HG03457 (cell line): ENCODE results near the gene CRB3.

ENCODE experiments used
- ATAC-seq: cut with Tn5 transposase; IDR thresholded peaks from one replicate; pipeline ENCODE4 v1.9.1; 2021; ENCODE audit warnings: moderate number of reproducible peaks; ENCODE audit not compliant: unreplicated experiment

CRB3 gene

DNA sequence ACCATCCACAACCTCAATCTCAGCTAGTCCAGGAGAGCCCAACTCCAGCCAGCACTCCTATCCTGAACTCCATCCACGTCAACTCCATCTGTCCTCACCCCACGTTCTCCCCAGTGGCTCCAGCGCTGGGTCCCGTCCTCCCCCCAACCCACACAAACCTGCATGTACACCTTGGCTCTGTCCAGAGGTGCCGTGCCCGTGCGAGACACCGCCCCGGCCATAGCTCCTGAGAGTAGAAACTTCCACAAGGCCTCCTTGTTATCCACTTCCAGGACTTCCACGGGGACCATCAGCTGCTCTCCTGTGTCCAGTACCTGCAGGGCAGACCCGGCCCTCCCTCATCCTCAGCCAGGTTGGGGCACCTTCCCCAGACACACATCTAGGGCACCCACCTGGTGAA, 32.2 kb upstream of the CRB3 start:
- ATAC-seq, result no peak

DNA sequence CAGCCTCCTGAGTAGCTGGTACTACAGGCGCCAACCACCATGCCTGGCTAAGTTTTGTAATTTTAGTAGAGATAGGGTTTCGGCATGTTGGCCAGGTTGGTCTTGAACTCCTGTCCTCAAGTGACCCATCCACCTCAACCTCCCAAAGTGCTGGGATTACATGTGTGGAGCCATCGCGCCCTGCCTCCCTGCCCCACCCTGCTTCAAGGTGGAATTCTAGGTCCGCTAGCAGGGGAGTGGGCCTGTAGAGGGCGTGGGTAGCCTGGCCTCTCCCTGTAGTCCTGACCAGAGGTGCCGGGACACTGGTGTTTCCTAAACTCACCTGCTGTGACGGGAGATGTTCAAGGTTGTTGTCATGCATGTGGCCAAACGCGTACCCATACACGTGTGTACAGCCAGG, 30.9 kb upstream of the CRB3 start:
- no peak for ATAC-seq

DNA sequence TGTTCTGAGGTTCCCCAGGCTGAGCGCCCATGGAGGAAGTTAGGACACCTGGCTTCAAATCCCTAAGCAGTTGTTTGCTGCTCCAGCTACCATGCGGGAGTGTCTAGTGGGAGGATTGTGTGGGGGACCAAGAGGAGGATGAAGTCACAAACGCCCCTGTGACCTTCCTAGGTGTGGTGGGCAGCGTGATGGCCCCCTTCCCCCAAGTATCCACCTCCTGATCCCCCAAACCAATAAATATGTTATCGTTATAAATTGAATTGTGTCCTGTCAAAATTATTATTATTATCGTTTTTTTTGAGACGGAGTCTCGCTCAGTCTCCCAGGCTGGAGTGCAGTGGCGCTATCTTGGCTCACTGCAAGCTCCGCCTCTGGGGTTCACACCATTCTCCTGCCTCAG, 30.4 kb upstream of the CRB3 start, which contains the start of gene SLC25A41:
Gene SLC25A41 (minus strand): TSS at position 101 of the 400 bp plus-strand sequence. CDS start 70 bp downstream, at position 31.
- ATAC-seq, result no peak

DNA sequence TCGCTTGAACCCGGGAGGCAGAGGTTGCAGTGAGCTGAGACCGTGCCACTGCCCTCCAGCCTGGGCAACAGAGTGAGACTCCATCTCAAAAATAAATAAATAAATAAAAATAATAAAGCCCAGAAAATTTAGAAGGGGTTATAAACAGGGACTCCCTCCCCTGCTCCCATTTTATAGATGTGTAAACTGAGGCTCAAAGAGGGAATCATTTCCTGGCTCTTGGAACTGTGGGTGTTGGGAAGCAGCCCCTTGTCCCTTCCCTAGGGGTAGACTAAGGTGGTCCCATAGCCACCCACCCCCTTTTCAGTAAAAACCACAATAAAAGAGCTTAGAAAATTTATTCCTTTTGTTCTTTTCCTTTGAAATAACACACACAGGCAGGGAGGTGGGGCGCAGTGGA, 24.3 kb upstream of the CRB3 start:
- no peak for ATAC-seq

DNA sequence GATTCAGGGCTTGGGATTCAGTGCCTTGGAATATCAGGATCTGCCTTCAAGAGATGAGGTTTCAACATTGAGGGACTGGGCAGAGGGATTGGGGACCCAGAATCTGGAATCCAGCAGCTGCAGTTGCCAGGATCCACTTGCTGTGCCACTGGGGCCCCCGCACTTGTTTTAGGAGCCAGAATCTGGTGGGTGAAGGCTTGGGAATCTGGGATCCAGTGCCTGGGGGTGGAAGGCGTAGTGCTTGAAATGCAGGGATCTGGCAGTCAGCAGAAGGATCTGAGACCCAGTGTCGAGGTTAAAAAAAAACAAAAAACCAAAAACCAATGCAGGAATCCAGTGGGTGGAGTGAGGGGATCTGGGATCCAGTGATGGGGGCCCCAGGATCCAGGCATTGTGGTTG, 23.2 kb upstream of the CRB3 start:
- no peak for ATAC-seq

DNA sequence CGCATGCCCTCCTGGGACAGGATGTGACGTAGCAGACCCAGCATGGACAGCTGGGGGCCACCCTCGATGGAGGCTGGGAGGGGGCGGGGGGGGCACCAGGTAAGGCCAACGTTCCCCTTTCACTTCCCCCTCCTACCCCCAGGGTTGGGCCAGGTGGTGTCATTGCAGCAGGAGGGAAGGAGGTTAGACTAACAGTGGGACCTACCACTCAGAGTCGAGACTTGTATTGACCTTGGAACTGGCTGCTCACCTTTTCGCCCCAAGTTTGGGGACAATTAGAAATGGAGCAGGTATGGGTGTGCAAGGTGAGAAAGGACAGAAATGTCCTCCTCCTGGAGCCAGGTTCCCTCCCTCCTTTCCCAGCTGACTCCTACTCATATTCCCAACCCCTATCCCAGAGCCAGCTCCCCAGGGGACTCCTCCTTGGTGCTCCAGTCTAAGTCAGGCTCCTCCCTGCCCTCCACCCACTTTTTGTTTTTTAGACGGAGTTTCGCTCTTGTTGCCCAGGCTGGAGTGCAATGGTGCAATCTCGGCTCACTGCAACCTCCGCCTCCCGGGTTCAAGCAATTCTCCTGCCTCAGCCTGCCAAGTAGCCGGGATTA, 21.9 kb upstream of the CRB3 start:
- ATAC-seq, result no peak

DNA sequence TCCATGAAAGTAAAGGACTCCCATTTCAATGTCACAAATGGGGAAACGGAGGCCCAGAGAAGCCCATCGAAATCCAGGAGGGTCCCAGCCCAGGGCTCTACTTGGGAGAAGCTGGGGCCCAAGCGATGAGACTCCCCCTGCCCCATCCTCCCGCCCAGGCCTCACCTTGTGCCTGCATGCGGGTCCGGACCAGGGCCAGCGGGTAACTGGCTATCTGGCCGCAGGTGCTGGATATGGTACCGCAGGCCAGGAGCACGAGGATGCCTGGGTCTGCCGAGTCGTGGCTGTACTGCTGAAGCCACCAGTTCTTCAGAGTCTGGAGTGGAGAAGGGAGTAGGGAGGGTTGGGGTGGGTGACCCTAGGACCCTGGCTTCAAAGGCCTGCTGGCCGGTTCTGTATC, 20.1 kb upstream of the CRB3 start:
- ATAC-seq, result no peak

DNA sequence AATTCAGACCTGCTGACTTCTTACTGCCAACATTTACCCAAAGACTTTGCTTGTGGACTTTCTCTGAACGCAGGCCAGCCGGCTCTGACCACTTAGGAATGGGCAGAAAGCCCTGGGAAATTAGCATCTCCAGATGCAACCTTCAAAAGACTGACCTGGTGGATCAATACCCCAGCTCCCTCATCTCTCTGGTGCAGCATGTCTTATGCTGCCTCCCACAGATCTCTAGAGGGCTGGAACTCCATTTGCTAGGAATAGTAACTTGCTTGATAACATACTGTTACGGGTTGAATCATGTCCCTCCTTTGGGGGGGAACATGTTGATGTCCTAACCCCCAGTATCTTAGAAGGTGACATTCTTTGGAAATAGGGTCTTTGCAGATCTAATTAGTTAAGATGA, 17.6 kb upstream of the CRB3 start:
- ATAC-seq, result no peak

DNA sequence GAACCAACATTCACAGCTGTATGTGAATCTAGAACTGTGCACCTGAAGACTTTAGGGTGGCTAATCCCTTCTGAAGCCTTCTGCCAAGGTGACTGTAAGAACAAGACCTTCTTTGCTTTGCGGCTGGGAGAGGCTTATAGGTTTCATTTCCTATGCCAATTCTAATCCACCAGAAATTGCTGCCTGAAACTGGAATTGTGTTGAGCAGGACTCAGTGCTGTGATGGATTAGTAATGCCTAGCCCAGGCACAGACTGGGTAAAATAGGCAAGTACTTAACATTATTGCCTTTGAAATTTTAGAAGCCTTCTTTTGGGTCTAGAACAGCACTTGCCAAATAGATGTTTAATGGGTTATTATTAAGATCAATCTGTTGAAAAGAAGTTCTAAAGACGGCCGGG, 16.0 kb upstream of the CRB3 start:
- ATAC-seq, result no peak

DNA sequence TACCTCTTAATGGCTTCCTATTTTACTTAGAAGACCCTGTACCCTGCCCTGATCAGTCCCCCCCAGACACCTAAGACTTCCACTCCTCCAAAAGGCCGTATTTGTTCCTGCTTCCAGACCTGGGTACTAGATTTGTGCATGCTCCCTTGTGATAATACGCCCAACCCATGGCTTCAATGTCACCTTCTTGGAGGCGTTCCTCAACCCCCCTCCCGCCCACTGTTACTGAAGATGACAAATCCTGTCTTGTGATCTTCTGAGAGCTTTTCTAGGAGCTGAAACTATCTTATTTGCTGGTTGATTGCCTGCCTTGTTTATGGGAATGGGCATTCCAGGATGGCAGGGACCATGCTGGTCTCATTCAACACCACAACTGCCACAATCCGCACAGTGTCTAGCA, 13.9 kb upstream of the CRB3 start:
- no peak for ATAC-seq

DNA sequence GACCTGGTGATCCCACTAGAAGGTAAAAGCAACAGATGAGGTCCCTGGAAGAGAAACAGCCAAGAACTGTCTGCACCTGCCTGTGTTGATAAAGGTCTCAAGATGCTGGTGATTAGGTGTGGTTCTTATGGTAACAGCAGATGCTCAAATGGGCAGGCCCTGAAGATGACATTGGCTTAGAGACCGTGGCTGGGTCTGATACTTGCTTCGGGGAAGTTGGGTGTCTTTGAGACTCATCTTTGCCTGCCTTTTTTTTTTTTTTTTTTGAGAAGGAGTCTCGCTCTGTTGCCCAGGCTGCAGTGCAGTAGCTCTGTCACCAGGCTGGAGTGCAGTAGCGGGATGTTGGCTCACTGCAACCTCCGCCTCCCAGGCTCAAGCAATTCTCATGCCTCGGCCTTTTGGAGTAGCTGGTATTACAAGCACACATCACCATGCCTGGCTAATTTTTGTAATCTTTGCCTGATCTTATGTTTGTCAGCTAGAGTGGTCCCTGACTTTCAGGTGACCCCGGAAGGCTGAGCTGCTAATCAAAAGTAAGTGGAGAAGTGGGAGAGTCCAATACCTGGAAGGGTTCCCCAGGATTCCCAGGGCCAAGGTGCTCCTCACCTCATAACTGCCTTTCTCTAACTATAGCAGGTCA, 12.4 kb upstream of the CRB3 start:
- no peak for ATAC-seq

DNA sequence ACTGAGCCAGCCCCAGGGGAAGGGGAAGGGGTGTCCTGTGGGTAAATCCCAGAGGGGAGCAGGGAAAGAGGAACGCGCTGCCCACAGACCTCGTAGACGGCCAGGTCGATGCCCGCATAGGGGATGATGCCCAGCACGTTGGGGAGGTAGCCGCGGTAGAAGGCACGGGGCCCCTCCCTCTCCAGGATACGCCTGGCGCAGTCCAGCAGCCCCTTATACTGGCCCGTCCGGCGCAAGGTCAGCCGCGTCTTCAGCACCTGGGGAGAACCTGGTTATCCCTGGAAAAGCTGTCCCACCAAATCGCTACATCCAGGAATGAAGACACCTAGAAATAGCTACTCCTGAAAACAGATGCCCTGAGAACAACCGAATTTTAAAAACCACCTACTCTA, 11.9 kb upstream of the CRB3 start:
- no peak for ATAC-seq

DNA sequence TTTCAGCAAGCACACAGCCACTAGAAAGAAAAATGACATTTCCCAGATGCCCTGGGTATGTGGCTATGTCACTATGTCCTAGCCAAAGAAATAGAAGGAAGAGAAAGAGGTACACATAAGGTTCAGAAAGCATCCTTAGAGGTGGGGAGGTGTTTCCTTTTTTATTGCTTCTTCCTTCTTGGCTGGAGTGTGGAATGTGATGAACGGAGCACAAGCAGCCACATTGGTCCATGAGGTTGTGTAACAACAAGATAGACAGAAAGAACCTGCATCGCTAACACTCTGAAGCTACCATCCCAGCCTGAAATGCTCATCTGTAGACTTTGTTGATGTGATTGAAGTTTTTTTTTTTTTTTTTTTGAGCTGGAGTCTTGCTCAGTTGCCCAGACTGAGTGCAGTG, 11.2 kb upstream of the CRB3 start:
- ATAC-seq, result no peak

DNA sequence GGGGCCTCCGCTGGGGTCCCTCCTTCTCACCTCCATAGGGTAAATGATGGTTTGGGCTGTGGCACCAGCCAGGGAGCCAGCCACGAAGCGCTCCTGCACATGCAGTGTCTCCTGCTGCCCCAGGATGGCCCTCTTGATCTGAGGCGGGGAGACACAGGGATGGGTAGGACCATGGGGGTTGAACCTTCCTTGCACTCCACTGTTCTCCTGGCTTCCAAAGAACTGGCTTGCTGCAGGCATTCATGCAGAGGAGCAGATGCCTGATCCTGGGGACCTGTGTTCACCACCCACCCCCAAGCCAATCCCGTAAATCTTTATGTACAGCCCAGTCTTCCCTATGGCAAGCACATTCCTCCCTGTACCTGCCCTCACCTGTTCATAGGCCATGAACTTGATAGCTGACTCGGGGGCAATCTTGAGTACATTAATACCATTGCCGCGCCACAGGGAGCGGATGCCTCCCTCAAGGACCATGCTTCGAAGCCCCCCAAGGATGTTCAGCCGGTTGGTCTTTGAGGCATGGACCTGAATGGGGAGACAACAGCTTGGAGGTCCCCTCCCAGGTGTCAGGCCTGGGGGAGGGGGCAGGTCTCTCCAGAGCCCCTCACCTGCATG, 10.0 kb upstream of the CRB3 start:
- no peak for ATAC-seq

DNA sequence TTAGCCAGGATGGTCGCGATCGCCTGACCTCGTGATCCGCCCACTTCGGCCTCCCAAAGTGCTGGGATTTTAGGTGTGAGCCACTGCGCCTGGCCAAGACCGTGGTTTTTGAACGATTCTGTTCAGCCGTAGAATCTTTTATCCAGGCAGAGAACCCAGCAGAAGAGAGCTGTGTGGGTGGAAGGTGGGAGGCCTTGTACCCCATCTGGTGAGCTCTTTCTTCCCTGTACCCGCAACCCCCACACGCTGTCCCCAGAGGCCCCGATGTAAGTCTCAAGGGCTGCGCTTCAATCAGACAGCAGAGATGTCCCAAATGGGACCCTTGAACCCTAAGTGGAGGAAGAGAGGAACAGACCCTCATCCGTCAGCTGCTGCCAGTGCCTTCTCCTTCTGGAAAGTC, 8.1 kb upstream of the CRB3 start:
- no peak for ATAC-seq

DNA sequence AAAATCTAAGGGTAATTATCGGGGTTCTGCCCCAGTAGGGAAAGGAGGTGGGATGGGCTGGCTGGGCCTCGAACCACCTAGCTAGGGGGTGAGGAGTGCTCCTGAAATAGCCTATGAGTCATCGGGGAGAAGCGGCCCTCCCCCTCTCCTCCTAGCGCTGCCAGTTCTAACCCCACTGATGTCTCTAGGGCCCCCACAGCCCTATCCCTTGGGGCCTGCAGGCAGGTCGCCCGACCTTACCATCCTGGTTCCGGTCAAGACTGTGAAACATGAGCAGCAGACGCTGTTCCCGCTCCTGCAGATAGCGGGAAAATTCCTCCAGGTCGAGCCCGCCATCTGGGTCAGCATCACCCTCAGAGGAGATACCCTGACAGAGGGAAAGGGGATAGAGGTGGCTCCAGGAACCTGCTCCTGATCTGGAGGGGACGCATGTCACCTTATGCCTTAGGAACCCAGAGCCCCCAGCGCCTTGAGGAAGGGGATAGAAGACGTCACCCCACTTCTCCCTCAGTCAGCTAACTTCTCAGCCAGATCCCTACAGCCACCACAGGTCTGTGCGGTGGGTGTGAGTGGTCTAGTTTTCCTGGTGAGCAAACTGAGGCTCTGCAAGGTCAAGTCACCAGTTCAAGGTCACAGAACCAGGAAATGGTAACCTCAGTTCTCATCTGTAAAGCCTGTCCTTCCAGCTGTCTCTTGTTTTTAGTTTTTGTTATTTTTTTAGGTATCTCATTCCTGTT, 5.9 kb upstream of the CRB3 start:
- ATAC-seq, result no peak

DNA sequence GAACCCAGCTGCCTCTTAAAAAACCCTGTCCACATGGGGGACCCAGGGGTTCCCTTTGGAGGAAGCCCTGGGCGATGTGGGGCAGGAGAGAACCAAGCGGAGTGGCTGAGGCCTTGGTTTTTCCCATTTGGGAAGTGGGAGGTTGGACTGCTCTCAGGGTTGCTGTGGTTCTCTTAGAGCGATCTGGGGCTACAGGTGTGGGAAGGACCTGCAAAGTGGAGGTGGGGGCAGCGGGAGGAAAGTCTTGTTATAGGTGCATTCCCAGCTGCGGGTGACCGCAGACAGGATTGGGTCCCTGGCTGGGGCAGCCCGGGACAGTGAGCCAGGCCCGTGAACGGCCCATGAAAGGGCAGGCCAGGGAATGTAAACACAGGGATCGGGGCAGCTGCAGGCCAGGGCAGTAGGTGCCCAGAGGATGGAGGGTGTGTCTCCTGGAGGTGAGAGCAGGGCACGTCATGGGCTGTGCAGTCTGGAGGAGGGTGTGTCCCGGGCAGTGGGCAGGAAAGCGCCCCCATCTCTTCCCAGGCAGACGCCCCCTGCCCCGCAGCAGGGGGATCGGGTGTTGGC, 5.3 kb upstream of the CRB3 start:
- ATAC-seq, result no peak

DNA sequence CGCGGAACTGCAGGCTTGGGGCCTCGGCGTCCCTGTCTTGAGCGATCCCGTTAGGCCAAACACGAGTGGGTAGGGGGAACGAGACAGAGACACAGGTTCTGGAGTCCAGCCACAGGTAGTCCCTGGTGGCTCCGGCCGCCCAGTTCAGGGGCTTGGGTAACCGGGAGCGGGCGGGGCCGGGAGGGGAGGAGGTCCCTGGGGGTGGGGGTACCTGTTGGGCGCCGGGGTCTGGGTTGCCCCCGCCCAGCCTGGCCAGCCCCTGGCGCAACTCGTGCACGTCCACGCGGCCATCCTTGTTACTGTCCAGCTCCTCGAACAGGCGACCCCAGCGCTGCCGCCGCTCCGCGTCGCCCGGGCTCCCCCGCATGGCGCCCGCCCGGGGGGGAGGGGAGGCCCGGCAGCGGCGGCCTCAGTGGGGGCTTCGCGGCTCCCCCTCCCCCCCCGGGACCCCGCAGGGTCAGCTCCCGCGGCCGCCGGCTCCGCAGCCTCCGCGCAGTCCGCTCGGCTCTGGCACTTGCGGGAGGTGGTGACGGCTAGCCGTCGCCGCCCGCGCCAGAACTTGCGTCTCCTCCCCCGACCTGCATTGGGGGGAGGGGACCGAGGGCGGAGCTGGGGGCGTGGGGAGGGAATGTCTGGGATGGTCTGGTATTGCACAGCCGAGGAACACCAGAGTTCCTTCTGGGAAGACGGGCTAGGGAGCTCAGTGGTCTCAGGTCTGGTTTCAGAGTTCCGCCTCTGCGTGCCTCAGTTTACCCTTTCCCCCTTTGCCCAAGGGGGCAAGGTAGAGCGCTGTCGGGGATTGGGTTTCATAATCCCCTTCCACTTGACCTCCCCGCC, 4.6 kb upstream of the CRB3 start, which contains the start of gene SLC25A23:
Gene SLC25A23 (minus strand): TSS at position 531 of the 837 bp plus-strand sequence. CDS start 164 bp downstream, at position 367.
- ATAC-seq, result no peak

DNA sequence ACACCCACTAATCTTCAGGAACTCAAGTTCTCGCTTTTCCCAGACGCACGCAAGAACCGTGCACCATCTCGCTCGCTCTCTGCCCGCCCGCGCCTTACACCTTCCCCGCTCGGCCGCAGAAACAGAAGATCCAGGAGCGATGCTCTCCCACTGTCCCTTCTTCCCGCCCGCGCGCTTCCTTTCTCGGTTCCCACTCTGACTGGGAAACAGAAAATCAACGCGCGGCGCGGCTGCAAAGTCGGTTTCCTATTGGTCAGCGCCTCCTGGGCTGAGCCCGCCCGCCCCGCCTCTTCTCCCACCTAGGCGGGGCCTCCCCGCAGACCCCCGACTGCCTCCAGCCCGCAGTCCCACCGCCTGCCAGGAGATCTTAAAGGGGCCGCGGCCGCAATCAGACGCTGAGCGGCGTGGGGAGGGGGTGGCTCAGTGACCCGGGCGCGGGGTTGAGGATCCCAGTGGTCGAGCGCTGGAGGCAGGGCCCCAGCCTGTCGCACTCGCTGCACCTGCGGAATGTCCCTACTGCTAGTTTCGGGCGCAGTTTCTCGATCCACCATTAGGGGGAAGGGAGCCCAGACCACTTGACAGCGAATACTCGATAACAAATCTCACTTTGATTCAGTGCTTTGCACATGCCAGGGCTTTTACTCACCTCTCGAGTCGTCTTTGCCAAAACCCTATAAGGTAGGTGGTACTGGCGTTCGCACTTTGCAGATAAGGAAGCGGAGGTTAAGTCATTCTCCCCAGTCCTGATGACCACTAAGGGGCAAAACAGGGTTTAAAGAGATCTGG, 3.8 kb upstream of the CRB3 start:
- ATAC-seq, result peak; percentile 60

DNA sequence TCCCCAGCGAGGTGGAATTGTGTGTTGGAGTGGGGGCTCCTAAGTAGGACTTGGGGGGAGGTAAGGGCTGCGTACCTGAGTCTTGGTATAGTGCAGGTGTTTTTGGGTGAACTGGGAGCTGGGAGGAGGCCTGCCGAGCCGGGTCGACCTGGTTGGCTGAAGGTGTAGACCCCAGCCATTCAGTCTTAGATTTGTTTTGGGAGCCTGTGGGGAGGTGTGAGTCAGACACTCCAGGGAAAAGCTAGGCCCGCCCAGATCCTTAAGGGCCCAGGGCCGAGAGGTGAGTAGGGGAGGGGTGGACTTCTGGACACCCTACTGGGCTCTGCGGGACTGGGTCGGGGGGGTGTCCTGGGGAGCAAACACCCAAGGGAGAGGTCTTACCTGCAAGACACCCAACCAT, 935 bp downstream of the CRB3 start:
- no peak for ATAC-seq
